WERI-Rb-1 (cell line): ENCODE data around the gene AIM2.
"Not testable (repeated sequence)": the region's sequence is repeated elsewhere in the genome, so short reads cannot be mapped to it uniquely, and the experiment has no call there.

Source experiments
- DNase-seq: peaks from one replicate; pipeline ENCODE4 v3.0.0-alpha.2; 2020
- H3K27ac ChIP-seq: fragments of 250-450 bp; sonication (Bioruptor Pico); 2 replicates; pipeline ENCODE4 v1.5.1; 2020; ENCODE audit warnings: mild to moderate bottlenecking, moderate library complexity
- H3K27me3 ChIP-seq: fragments of 250-450 bp; sonication (Bioruptor Pico); 2 replicates; pipeline ENCODE4 v1.5.1; 2021; ENCODE audit warnings: mild to moderate bottlenecking, low read depth, moderate library complexity; ENCODE audit not compliant: insufficient read depth, severe bottlenecking
- H3K36me3 ChIP-seq: fragments of 250-450 bp; sonication (Bioruptor Pico); 2 replicates; pipeline ENCODE4 v1.5.1; 2020; ENCODE audit warnings: mild to moderate bottlenecking, moderate library complexity
- H3K4me3 ChIP-seq: 2 replicates; pipeline ENCODE4 v1.5.1; 2011; ENCODE audit warnings: low read depth, mild to moderate bottlenecking, control low read depth, low read length
- H3K9me3 ChIP-seq: fragments of 250-450 bp; sonication (Bioruptor Pico); 2 replicates; pipeline ENCODE4 v1.5.1; 2021; ENCODE audit warnings: mild to moderate bottlenecking, moderate library complexity; ENCODE audit not compliant: severe bottlenecking
- TF ChIP-seq, protein P1 (sequence below): IDR thresholded peaks from 2 replicates; pipeline ENCODE4 v1.5.1; 2011; ENCODE audit warnings: low read depth, mild to moderate bottlenecking, control low read depth, inconsistent platforms, low read length

The AIM2 gene

GRCh38 chr1:159113596-159114433, 37.2 kb upstream of the AIM2 start:
- TF ChIP-seq, protein P1, sequence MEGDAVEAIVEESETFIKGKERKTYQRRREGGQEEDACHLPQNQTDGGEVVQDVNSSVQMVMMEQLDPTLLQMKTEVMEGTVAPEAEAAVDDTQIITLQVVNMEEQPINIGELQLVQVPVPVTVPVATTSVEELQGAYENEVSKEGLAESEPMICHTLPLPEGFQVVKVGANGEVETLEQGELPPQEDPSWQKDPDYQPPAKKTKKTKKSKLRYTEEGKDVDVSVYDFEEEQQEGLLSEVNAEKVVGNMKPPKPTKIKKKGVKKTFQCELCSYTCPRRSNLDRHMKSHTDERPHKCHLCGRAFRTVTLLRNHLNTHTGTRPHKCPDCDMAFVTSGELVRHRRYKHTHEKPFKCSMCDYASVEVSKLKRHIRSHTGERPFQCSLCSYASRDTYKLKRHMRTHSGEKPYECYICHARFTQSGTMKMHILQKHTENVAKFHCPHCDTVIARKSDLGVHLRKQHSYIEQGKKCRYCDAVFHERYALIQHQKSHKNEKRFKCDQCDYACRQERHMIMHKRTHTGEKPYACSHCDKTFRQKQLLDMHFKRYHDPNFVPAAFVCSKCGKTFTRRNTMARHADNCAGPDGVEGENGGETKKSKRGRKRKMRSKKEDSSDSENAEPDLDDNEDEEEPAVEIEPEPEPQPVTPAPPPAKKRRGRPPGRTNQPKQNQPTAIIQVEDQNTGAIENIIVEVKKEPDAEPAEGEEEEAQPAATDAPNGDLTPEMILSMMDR, result no peak
- Histone ChIP-seq H3K36me3 (no peaks in the 10 kb centered on the region), H3K9me3 (no peaks in the 10 kb centered on the region), H3K4me3 (no peak overlapping the region), H3K27me3 (peaks cover 75% of the 10 kb centered on the region), H3K27ac (no peak overlapping the region)
- no peak for DNase-seq

DNA sequence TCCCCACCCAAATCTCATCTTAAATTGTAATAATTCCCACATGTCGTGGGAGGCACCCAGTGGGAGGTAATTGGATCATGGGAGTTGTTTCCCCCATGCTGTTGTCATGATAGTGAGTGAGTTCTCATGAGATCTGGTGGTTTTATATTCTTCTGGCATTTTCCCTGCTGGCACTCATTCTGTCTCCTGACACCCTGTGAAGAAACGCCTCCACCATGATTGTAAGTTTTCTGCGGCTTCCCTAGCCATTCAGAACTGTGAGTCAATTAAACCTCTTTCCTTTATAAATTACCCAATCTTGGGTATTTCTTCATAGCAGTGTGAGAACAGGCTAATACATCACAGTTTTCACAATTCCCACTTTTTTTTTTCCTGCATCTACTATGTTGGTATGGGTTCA, 26.5 kb upstream of the AIM2 start:
- H3K9me3 ChIP-seq, DNase-seq, H3K4me3 ChIP-seq, H3K36me3 ChIP-seq, H3K27ac ChIP-seq: not testable (repeated sequence)
- peaks cover 96% of the 10 kb centered on the region for H3K27me3 ChIP-seq

DNA sequence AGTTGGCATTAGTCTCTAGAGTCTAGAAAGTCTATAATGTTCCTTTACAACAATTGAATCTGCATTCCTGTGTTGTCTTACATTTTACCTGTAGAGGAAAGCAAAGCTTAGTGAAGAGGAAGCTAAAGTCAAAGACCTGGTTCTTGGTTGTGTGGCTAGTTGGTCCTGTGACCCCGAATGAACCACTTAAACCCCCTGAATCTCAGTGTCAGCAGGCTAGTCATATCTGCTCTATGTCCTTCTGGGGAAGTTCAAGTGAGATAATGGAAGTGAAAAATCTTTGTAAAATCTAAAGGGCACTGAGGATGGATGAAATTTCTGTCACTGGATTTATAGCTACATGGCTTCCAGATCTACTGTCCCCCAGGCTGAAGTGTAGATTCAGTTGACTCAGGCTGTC, 24.0 kb upstream of the AIM2 start:
- Histone ChIP-seq H3K27ac (no peak overlapping the region), H3K9me3 (no peaks in the 10 kb centered on the region), H3K36me3 (no peaks in the 10 kb centered on the region), H3K4me3 (no peak overlapping the region), H3K27me3 (peaks cover 96% of the 10 kb centered on the region)
- TF ChIP-seq, protein P1, result no peak
- DNase-seq, result no peak

DNA sequence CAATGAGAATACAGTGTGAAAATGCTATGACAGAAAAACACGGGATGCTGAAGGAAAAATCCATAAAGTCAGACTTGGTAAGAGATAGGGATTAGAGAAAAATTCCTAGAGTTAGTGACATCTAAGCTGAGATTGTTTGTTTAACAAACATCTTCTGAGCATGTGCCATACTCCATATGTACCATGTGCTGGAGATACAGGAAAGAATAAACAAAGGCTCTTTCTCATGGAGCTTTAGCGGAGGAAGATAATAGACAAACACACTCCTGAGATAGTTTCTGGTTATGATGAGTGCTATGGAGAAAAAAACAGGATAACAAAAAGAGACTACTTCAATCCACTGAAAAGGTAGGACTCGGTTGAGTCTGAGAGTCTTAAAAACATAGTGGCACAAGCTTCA, 22.0 kb upstream of the AIM2 start:
- no peak overlapping the region for H3K4me3 ChIP-seq
- TF ChIP-seq, protein P1, result no peak
- no peaks in the 10 kb centered on the region for H3K9me3 ChIP-seq
- no peaks in the 10 kb centered on the region for H3K36me3 ChIP-seq
- H3K27me3 ChIP-seq, result peaks cover 96% of the 10 kb centered on the region
- no peak overlapping the region for H3K27ac ChIP-seq
- no peak for DNase-seq

DNA sequence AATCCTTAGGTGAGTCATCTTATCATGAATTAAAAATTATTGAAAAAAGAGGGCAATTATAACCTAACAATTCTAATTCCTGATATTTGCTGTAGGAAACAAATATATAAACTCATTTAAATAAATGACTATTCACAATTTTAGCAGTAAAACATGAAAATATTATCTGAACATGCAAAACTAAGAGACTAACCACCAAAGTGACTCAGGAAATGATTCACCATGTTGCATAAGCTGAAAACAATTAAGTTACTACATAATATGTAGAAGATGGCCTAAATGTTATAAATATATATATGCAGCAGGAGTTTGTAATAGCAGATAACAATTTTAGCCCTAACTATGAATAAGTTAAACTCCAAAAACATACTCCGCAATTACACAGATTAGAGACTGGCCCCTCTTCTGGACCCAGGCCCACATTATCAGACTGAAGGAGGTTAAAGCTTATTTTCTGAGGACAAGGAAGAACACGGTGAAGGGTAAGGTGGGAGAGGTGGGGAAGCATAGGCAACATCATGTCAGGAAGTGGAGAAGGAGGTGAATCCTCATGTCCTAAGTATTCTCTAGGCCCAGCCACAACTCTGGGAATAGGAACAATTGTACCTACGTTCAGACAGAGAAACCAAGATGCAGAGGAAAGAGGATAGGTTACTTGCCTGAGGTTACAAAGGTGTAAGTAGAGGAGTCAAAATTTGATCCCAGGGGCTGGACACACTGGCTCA, 15.6 kb upstream of the AIM2 start:
- no peak overlapping the region for H3K27ac ChIP-seq
- H3K36me3 ChIP-seq, result no peaks in the 10 kb centered on the region
- no peak for DNase-seq
- no peaks in the 10 kb centered on the region for H3K9me3 ChIP-seq
- H3K4me3 ChIP-seq, result no peak overlapping the region
- TF ChIP-seq, protein P1, result no peak
- H3K27me3 ChIP-seq, result peaks cover 74% of the 10 kb centered on the region

DNA sequence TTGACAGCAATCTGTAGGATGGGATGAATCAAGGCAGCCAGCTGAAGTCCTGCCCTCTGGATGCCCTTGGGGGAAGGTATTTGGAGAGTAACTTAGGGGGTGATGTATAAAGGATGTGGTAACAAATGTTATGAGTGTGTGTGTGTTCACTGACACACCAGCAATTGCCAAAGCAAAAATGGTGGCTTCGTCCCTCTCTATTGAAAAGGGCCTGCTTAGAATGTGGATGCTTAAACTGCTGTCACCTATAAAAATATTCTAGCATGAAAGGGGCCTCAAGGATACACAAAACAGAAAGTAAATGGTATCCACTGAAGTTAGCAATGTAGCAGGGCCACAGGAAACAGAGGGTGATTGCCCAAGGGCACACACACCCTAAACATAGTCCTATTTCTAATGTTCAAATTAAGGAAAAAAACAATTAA, 15.1 kb upstream of the AIM2 start:
- Histone ChIP-seq H3K27ac (no peak overlapping the region), H3K4me3 (no peak overlapping the region), H3K9me3 (no peaks in the 10 kb centered on the region), H3K27me3 (peaks cover 68% of the 10 kb centered on the region), H3K36me3 (no peaks in the 10 kb centered on the region)
- TF ChIP-seq, protein P1, result no peak
- no peak for DNase-seq
